Hepatocyte (in vitro differentiated cells): ENCODE measurements around the gene EXOC3.
"Not testable (repeated sequence)": the region's sequence is repeated elsewhere in the genome, so short reads cannot be mapped to it uniquely, and the experiment has no call there.

Experiments used
- CTCF ChIP-seq: fragments of 200-600 bp; sonication (generic); IDR thresholded peaks from 2 replicates; pipeline ENCODE4 v1.5.1; 2016; ENCODE audit warnings: antibody characterized with exemption, mild to moderate bottlenecking; ENCODE audit not compliant: poor library complexity
- EZH2 ChIP-seq: fragments of 200-600 bp; sonication (generic); IDR thresholded peaks from 2 replicates; pipeline ENCODE4 v1.6.1; 2016; ENCODE audit warnings: antibody characterized with exemption, mild to moderate bottlenecking, borderline replicate concordance
- EZH2phosphoT487 ChIP-seq: fragments of 200-600 bp; sonication (generic); IDR thresholded peaks from one replicate; pipeline ENCODE4 v1.6.1; 2018; ENCODE audit warnings: antibody characterized with exemption, mild to moderate bottlenecking, low read depth, moderate library complexity; ENCODE audit not compliant: unreplicated experiment, severe bottlenecking

GRCh38 chr5:507986-508575 lies 65.1 kb downstream of the EXOC3 start:
- not testable (repeated sequence) for TF ChIP-seq CTCF, EZH2, EZH2phosphoT487
